Endodermal cell (in vitro differentiated cells): ENCODE results near the gene DGKB. TPM values are rescaled to one million over a fixed set of nuclear protein-coding genes. Genes with fewer than 3 reads are reported as not detected.

Experiments
- DNase-seq: peaks from one replicate; pipeline ENCODE4 v3.0.0-alpha.2; 2017
- H3K27ac ChIP-seq: 2 replicates; pipeline ENCODE4 v1.5.1; 2013; ENCODE audit warnings: mild to moderate bottlenecking, low read depth, low read length, moderate library complexity
- H3K27me3 ChIP-seq: 2 replicates; pipeline ENCODE4 v1.6.1; 2013; ENCODE audit warnings: mild to moderate bottlenecking, low read length, moderate library complexity; ENCODE audit not compliant: insufficient read depth, control insufficient read depth, poor library complexity, severe bottlenecking
- H3K36me3 ChIP-seq: 2 replicates; pipeline ENCODE4 v1.7.0; 2013; ENCODE audit warnings: mild to moderate bottlenecking, low read length, moderate library complexity; ENCODE audit not compliant: control insufficient read depth, insufficient read depth
- H3K4me1 ChIP-seq: one replicate; pipeline ENCODE4 v1.7.0; 2013; ENCODE audit warnings: low read length; ENCODE audit not compliant: control insufficient read depth, insufficient read depth
- H3K4me3 ChIP-seq: 2 replicates; pipeline ENCODE4 v1.5.1; 2013; ENCODE audit warnings: mild to moderate bottlenecking, low read length, moderate library complexity
- H3K9ac ChIP-seq: 2 replicates; pipeline ENCODE4 v1.6.1; 2013; ENCODE audit warnings: mild to moderate bottlenecking, low read length, moderate library complexity; ENCODE audit not compliant: poor library complexity, severe bottlenecking; ENCODE audit errors: extremely low read depth
- H3K9me3 ChIP-seq: 2 replicates; pipeline ENCODE4 v1.6.1; 2013; ENCODE audit warnings: mild to moderate bottlenecking, low read length, moderate library complexity; ENCODE audit not compliant: control insufficient read depth
- H3K27ac Mint-ChIP-seq: 2 replicates; pipeline ENCODE4 v1.8.0; 2020; ENCODE audit warnings: mixed read lengths
- H3K27me3 Mint-ChIP-seq: 2 replicates; pipeline ENCODE4 v1.8.0; 2021; ENCODE audit warnings: mild to moderate bottlenecking, mixed read lengths; ENCODE audit not compliant: insufficient read depth
- H3K36me3 Mint-ChIP-seq: 2 replicates; pipeline ENCODE4 v1.8.0; 2020; ENCODE audit warnings: low read depth, mixed read lengths
- H3K4me1 Mint-ChIP-seq: 2 replicates; pipeline ENCODE4 v1.8.0; 2020; ENCODE audit warnings: mixed read lengths
- H3K4me3 Mint-ChIP-seq: 2 replicates; pipeline ENCODE4 v1.8.0; 2020; ENCODE audit warnings: mild to moderate bottlenecking, moderate library complexity, mixed read lengths
- H3K9me3 Mint-ChIP-seq: 2 replicates; pipeline ENCODE4 v1.8.0; 2020; ENCODE audit warnings: mild to moderate bottlenecking, mixed read lengths
- CTCF ChIP-seq: fragments of 200-600 bp; sonication (generic); conservative IDR thresholded peaks from 2 replicates; pipeline ENCODE4 v1.5.0; 2021; ENCODE audit warnings: antibody characterized with exemption, mild to moderate bottlenecking
- WGBS, 2 experiments: methylation state at CpG; one replicate each; pipeline versions ENCODE4 v1.1.5 to v1.1.7; 2013; ENCODE audit warnings: missing lambda C conversion rate in 2 of 2, mixed read lengths in 1 of 2; ENCODE audit not compliant: insufficient coverage in 1 of 2, insufficient read length in 1 of 2; 5-methylcytosine and 5-hydroxymethylcytosine counted together
- total RNA-seq, 2 donors: library from RNA; stranded (reverse); fragmentation: NEBNext Ultra II Directional in 1 of 2; extraction: Animal tissue kit (Norgen Biotek cat#: 25700) in 1 of 2; gene quantifications; 2 replicates in 1 of 2; 3 replicates in 1 of 2; pipeline ENCODE4 v1.2.1, GENCODE V29; 2021

DGKB gene
- total RNA-seq, 2 donors from 2014 or later = 5.1 to 5.2 TPM

DNA sequence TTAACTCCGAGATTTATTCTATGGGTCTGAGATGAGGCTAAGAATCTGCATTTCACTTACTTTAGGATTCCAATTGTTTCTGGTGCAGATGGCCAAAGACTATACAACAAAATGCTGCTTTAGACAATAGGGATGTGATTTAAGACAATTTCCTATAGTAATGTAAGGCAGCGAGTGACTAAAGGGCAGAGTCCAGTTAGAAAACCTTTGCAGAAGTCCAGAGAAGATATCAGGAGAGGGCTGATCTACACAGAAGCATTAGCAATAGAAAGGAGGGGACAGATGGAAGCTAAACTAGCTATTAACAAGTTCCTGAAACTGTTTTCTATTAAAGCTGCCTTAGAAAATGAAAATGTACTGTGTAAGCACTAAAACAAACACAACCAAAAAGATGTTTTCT, 398.9 kb downstream of the DGKB start:
- Mint-ChIP-seq H3K36me3 (no peaks in the 10 kb centered on the region), H3K27me3 (no peaks in the 10 kb centered on the region), H3K4me3 (no peak overlapping the region), H3K27ac (no peak overlapping the region), H3K4me1 (peaks cover 9% of the 10 kb centered on the region), H3K9me3 (no peaks in the 10 kb centered on the region)
- no peak overlapping the region for H3K9ac ChIP-seq
- H3K4me3 ChIP-seq = no peak overlapping the region
- H3K27me3 ChIP-seq = no peaks in the 10 kb centered on the region
- no peaks in the 10 kb centered on the region for H3K4me1 ChIP-seq
- no peaks in the 10 kb centered on the region for H3K36me3 ChIP-seq
- TF ChIP-seq CTCF = no peak
- peaks cover 6% of the 10 kb centered on the region for H3K9me3 ChIP-seq
- no peak for DNase-seq
- 86 to 95% methylated on average over 2 of the region's 2 CpGs for WGBS, 2 experiments
- peak overlapping the region; percentile 29 for H3K27ac ChIP-seq

GRCh38 chr7:14501436-14501835, 401.1 kb downstream of the DGKB start:
- 91 to 100% methylated on average over 2 of the region's 2 CpGs for WGBS, 2 experiments
- no peak for DNase-seq
- Mint-ChIP-seq H3K27ac (no peak overlapping the region), H3K4me3 (no peak overlapping the region), H3K36me3 (no peaks in the 10 kb centered on the region), H3K27me3 (no peaks in the 10 kb centered on the region), H3K4me1 (peaks cover 9% of the 10 kb centered on the region), H3K9me3 (no peaks in the 10 kb centered on the region)
- Histone ChIP-seq H3K9ac (no peak overlapping the region), H3K9me3 (no peaks in the 10 kb centered on the region), H3K4me3 (no peak overlapping the region), H3K36me3 (no peaks in the 10 kb centered on the region), H3K27ac (no peak overlapping the region), H3K27me3 (no peaks in the 10 kb centered on the region), H3K4me1 (no peaks in the 10 kb centered on the region)
- TF ChIP-seq CTCF = no peak

GRCh38 chr7:14497390-14497789, 405.2 kb downstream of the DGKB start:
- Mint-ChIP-seq H3K9me3 (no peaks in the 10 kb centered on the region), H3K36me3 (no peaks in the 10 kb centered on the region), H3K27ac (no peak overlapping the region), H3K4me3 (no peak overlapping the region), H3K4me1 (no peaks in the 10 kb centered on the region), H3K27me3 (no peaks in the 10 kb centered on the region)
- DNase-seq = no peak
- no peaks in the 10 kb centered on the region for H3K4me1 ChIP-seq
- no peaks in the 10 kb centered on the region for H3K27me3 ChIP-seq
- 71% methylated on average over 1 of the region's 1 CpG; no CpG with 5 or more reads in 1 of the 2 experiments for WGBS, 2 experiments
- H3K9ac ChIP-seq = no peak overlapping the region
- no peak overlapping the region for H3K27ac ChIP-seq
- H3K9me3 ChIP-seq = no peaks in the 10 kb centered on the region
- no peak for TF ChIP-seq CTCF
- H3K4me3 ChIP-seq = no peak overlapping the region
- no peaks in the 10 kb centered on the region for H3K36me3 ChIP-seq
